ENCODE measurements around the gene MEGF11.
"Not testable (repeated sequence)": the region's sequence is repeated elsewhere in the genome, so short reads cannot be mapped to it uniquely, and the experiment has no call there.

MEGF11 gene

DNA sequence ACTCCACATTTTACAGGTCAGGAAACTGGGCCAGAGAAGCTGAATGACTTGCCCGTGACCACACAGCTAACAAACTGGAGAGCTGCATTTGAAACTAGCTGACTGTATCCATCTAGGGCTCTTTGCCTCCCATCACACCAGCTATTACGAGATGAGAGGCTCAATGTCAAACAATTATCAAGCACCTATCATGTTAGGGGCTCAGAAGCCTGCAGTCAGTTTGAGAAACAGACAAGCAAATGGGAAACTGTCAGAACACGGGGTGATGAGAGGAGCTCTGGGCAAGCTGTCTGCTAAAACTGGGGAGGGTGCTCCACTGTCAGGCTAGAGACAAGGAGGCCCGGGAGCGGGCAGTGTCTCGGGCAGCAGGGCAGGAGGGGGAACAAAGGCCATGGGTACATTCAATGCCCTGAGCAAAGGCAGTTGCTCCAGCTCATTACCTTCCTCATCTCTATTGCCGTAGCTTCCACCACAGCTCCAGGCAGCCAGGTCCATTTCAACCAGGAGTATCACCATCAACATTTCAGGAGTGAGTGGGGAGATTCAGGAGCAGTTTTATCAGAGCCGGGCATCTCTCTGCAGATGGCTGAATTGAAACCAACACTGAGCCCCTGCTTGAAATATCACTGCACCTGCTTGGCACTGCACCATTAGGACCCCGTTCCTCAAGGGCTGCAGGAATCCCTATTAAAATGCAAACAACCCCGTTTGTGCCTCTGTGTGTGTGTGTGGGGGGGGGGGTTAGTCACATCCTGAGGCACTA lies 261.6 kb downstream of the MEGF11 start:
- no peak for DNase-seq

DNA sequence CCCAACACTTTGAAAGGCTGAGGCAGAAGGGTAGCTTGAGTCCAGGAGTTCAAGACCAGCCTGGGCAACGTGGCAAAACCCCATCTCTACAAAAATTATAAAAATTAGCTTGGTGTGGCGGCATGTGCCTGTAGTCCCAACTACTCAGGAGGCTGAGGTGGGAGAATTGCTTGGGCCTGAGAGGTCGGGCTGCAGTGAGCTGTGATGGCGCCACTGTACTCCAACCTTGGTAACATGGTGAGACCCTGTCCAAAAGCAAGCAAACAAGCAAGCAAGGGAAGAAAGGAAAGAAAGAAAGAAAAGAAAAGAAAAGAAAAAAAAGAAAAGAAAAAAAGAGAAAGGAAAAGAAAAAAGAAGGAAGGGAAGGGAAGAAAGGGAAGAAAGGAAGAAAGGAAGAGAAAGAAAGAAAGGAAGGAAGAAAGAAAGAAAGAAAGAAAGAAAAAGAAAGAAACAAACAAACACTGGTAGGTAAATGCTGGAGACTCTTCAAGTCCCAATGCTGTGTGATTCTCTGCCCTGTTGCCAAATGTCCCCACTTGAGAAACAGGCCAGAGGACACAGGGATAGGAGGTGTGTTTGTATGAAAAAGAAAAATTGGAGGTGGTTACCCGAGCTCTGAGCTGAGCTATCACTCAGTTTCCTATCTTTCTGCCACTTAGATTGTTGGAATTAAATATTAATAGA lies 263.1 kb downstream of the MEGF11 start:
- no peak for DNase-seq

DNA sequence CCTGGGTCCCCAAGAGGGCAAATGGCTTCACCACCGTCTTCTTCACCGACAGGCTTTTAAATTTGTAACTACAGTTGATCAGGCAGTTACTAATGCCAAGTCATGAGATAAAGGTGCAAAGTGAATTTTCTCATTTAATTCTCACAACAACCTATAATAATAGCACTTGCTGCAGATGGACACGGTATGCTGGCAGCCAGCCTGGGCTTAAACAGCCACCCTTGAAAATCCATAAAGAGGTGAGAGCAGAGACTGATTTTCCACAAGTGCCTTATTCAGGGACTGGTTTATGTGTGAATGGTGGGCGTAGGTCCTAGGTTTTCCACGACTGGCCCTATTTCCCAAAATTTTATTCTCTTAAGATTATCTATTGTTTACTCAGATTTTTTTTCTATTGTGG lies 266.4 kb downstream of the MEGF11 start:
- DNase-seq, result no peak

DNA sequence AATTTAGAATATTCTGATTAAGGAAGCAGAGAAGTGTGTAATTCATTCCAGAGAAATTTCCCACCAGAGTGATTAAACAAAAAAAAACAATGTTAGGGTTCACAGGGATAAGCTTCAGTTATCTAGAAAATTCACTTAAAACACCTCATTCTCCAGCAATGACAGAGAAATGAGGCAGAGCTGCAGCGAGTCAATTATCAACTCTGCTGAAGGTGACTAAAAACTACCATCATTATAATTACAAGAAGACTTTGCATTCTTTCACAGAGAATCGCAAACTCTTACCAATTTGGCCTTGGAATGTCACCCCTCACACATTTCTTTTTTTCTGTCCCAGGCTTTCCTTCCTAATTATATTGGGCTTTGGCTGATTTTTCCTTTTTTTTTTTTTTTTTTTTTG lies 267.1 kb downstream of the MEGF11 start:
- no peak for DNase-seq

DNA sequence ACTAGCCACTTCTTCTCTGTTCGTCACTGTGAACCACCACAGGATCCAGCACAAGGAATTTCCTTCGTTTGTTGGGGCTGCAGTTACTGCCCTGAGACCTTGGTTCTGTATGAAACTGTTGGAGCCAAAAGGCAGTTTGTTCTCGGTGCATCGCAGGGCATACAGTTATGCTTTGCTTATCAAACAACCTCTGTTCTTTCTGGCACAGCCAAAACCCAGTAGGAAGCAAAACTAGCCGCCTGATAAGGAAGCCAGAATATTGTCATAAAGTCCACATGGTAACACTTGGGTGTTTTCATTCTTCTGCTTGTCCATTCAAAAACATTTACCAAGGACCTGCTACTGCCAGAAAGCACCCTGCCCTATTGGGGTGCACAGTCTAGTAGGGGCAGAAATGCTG lies 268.2 kb downstream of the MEGF11 start:
- no peak for DNase-seq

DNA sequence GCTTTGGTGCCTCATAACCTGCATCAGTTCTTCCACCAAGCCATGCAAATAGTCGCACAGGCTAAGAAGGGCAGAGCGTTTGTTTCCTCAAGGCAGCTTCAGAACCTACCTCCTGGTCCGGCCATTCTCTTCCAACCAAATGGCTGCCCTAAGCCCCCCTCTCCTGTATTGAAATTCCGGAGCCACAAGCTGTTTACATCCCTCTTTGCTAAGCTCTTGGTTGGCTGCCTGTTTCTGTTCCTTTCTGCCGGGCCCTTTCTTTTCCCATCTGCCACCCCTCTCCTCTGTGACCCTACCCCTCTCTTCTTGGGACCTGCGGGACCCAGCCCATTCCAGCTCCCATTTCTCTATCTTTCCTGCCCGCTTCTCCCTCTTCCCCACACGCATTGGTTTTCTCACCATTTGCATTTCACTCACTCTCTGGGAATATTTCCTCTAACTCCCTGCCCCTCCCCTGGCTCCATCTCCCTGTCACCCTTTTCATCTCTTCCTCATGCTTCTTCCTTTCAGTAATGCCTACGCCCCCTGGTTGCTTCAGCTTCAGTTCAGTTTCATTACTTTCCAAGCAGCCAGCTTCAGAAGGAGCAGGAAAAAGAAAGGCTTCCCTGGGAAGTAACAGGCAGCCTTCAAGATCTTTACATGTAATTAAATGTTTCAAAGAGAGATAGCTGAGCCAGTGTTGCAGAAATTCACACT lies 270.8 kb downstream of the MEGF11 start:
- peak; percentile 23 for DNase-seq

DNA sequence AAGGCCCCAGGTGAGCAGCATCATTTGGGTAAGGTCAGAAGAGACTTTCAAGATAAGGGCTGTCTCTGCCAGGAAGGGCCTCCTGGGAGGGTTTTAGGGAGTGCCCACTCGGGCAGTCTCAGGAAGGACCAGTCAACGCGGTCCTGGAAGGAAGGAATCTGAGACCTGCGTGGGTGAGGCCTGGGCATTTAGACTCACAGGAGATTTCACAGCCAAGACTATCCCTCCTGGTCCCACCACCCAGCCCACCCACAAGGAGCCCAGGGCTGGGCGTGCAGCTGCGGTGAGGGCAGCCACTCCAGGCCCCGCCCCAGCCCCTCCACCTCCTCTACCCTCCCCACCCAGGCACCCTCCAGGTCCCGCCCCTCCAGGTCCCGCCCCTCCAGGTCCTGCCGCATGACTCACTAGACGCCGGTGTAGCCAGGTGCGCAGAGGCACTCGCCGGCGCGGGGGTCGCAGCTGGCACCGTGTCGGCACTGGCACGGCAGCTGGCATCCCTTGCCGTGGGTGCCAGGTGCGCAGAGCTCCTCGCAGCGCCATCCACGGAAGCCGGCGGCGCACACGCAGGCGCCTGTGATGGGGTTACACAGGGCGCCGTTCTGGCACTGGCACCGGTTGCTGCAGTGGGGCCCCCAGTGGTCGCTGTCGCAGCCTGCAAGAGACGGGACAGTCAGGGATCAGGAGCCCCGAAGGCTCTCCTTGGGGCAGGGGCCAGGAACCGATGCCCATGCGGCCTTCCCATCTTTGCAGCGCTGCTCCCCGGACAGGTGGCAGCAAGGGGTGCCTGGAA lies 271.5 kb downstream of the MEGF11 start:
- peak; percentile 91 for DNase-seq

DNA sequence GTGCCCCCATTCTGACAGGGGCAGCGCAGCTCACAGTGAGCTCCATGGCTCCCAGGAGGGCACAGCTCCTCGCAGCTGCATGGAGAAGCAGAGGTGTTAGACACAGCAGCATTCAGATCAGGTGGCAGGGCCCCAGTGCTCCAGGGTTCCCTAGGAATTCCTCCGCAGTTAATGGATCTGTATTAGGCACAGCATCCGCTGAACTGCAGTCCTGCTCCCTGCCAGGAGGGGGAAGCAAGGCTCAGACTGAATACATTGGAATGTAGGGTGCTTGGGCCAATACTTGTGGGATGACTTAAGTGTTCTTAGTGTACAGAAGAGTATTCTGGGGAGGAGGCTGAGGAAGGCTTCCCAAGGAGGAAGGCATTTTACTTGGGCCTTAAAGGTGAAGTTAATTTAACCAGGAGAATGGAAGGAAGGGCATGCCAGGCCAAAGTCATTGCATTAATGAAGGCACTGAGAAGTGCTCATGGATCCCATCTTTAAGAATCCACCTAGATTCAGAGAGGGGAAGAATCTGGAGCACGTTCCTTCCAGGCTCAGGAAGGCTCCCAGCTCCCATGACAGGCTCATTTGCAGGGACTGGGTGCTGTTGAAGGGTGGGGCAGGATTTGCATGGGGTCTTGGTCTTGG lies 272.6 kb downstream of the MEGF11 start:
- DNase-seq, result peak; percentile 12

DNA sequence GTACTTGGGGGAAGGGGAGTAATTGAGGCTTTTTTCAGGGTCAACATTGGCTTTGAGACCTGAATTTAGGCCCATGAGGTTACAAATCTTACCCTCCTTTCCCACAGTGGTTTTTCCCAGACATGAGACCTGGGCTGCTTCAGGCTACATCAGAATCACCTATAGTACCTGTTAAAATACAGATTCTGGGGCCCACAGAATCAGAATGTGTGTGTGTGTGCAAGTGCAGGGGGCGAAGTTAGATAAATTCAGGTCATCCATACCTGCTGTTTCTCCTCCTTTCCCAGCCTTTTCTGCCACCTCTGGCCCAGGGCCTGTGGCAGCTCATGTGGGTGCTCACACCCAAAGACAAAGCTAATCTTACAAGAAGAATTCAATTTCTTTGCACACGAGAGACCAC lies 273.7 kb downstream of the MEGF11 start:
- DNase-seq, result no peak

DNA sequence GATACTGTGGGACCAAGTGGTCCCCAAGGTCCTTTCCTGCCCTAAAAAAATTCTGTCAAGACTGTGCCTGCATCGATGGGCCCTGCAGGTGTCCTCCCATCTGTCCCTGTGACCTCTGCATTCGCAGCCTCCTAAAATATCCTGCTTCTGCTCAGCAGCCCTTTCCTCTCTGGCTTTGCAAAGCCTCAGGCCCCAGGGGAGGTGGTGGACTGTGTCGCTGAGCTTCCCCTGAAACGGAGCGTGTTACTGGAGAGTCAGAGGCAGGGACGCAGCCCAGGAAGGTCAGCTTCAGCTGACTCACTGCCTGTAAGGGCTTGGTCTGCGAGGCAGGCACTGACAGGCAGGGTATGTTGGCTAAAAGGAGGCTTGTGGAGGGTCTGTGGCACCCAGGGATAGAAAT lies 274.2 kb downstream of the MEGF11 start:
- DNase-seq, result peak; percentile 20

DNA sequence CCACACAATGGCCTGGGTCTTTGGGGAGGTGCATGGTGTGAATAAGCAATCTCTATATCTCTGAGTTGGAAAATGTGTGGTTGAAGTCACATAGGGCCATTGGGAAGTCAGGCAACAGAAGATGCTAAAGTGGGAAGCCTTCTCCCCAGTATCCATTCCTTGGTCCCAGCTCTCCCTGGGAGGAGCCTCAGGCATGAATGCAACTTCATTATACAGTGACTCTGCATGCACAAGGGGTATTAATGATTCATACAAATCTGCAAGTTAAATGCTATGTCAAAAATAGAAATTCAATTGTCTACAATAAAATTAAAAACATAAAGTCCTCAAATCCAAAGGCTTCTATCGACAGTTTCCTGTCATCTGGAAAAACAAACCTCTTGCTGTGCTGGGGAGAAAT lies 275.4 kb downstream of the MEGF11 start:
- no peak for DNase-seq

DNA sequence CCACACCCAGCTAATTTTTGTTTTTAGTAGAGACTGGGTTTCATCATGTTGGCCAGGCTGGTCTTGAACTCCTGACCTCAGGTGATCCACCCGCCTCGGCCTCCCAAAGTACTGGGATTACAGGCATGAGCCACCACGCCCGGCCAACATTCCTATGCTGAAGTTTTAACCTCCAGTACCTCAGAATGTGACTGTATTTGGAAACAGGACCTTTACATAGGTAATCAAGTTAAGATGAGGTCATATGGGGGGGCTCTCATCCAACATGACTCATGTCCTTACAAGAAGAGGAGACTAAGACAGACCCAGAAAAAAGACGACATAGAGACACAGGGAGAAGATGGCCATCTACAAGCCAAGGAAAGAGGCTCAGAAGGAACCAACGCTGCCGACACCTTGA lies 277.4 kb downstream of the MEGF11 start:
- DNase-seq, result not testable (repeated sequence)

DNA sequence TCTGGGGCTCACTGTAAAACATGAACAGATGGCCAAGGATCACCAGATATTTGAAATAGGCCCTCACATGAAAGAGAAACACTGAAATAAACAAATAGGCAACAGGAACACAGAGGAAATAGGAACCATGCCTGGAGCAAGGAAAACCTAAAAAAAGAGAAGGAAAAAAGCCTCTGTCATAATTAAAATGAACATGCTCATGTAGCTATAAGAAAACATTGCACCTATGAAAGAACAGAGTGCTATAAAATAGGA lies 281.9 kb downstream of the MEGF11 start:
- no peak for DNase-seq

DNA sequence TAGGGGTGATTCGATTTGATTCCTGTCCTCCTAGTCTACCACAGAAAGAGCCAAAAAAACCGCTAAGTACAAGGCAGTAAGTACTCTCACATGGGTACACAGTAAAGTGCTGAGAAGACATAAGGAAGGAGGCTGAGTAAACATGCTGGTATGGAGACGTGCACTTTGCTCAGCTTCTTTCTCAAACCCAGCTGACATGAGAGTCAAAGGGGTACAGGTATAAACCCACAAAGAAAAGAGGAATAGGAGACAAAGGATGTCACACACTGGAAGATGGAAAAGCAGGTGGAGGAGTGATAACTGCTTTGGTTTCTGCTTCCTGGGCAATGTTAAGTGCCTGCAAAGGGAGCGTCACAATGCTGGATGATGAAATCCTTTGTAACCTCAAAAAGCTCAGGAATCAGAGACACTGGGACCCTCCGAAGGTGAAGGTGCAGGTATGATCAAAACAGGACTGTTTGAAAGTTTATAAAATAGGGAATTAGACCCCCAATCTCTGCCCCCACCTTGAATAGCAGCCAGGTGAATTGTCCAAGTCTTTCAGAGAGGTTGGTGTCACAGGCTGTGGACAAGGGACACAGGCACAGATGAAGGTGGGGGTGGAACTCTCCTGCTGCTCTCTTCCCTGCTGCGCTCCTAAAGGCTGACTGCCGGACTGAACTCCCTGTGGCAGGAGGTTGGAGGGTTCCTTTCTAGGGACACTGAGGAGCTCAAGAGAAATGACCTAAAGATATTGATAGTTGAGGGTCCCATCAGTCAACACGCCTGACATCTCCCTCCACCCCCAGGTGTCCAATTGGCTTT lies 282.4 kb downstream of the MEGF11 start:
- peak; percentile 22 for DNase-seq

DNA sequence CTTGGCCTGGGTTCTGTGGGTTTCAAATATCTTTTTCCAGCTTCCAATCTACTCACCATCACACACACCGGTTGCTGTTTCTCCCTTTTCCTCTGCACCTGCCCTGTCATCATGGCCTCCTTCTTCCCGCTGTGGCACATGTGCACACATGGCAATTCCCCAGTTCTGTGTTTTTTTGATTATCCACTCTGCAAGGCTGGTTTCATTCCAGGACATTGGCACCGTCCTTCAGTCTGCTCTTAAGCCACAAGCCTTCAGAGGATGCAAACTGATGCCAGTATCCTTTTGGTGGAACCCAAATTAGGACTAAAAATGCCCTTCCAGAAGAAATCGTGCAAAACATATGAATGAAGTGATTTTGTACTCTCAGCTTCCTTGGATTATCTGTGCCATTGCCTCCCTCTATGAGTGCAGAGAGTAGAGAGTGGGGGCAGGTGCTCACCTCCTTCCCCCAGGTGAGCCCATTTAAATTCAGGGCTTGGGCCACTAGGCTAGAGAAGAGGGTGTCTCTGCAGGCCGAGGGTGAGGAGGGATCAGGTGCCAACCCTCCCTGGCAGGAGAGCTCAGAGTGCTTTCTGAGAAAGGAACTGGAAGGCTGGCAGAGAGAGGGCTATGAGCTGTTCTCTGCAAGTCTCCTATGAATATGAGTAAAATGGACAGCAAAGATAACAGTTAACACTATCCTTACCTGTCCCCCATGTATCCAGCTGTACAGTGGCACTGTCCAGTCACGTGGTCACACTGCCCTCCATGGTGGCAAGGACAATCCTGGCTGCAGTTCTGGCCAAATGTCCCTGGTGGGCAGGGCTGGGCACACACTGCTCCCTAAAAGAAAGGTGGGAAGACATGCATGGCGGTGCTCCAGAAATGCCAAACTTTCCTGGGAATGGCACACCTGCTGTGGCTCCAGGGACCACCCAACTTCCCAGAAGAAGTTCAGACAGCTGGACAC lies 283.4 kb downstream of the MEGF11 start:
- no peak for DNase-seq

DNA sequence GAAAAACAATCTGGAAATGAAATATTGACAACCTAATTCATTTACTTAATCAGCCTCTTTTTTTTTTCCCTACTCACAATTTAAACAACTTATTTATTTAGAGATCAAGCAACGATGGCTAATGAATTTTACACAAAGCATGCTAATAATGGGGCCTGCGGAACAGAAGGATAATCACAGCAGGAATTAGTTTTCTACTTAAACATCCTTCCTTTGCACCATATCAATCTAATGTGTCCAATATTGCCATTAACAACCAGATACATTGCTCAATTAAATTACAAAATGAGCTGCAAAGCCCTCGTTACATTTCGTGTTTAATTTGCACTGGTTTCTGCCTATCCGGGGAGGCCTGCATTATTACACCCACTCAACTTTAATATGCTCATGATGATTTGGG lies 285.0 kb downstream of the MEGF11 start:
- DNase-seq, result no peak

DNA sequence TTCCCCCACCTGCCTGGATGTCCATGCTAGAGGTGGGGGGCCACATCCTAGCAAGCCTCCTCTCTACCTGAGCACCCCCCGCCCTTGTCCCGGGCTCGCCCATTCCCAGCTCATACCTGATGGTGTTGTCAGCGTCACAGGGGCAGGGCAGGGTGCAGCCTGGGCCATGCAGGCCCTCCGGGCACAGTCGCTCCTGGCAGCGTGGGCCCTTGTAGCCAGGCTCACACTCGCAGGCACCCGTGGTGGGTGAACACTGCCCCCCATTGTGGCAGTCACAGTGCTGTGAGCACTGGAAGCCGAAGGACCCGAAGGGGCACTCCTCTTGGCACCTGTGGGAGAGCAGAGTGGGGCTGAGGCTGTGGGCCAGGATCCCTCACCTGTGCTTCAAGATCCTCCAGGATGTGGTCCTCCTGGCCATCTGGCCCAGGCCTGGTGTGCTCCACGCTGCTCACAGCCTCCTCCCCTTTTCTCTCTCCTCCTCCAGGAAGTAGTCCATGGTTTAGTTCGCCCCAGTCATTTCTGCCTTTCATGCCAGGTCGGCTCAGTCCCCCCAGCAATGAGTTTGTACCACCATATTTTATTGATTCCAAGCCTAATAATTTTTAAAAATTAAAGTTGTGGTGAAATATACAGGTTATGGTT lies 288.6 kb downstream of the MEGF11 start:
- DNase-seq, result no peak

DNA sequence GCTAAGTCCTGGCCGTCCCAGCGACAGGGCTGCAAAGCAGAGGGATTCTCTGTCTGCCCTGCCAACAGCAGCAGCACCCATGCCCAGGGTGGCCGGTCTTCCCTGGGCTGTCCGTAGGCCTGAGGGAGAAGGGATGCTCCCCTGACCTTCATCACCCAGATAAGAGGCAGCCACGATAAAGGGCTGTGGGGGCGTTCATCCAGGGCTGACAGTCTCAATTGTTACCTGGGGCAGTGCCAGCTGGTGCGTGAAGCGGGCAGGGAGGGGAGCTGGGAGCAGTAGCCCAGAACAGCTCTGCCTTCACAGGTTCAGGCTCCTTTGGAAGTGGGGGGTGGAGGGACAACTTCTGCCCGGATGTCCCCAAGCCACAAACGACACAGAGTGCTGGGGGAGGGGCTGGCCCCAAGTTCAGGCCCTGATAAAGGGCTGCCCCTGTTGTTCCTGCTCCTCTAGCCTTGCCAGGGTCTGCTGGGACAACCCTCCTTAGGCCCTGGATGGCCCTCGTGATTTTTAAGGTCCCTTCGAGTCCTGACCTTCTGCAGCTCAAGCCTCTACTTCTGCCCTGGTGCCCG lies 289.6 kb downstream of the MEGF11 start:
- DNase-seq, result peak; percentile 28

DNA sequence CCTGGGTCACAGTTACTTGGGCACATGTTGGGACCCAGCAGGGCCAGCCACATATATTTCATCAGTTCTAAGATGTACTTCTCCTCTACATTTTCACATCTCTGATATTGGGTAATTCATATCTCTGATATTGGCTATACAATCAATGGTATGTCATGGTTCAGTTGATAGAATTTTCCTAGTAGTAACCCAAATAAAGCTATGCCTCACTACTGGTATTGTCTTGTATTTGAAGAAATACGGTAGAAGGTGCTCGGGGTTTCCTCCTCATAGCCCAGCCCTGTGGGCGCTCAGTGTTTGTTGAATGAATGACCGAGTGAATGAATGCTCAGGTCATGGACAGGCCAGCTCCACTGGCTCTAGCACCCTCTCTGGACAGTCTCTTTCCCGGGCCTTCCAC lies 290.2 kb downstream of the MEGF11 start:
- DNase-seq, result no peak

DNA sequence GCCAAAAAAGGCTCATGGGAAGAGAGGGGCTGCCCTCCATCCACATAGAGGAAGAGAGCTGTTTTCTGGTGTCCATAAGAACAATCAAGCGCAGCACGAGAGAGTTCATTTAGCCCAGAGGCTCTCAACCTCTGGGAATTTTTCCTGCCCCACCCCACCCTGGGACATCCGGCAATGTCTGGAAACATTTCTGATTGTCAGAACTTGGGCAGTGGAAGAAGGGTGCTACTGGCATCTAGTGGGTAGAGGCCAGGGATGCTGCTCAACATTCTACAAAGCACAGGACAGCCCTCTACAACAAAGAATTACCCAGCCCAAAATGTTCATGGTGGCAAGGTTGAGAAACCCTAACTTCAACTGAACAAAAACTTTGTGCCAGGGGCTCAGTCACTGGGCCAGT lies 291.4 kb downstream of the MEGF11 start:
- no peak for DNase-seq

Data from NCI-H2171 (cell line).